ENCODE results near the gene PNN.

- TF ChIP-seq CTCF (IDR thresholded peaks at IDR 0.05), result no peak
- TF ChIP-seq NFE2L1 (CRISPR knock-in tag; IDR thresholded peaks at IDR 0.05), result no peak
- no peak for TF ChIP-seq MLX (CRISPR knock-in tag; IDR thresholded peaks at IDR 0.05)
- TF ChIP-seq CREB1 (CRISPR knock-in tag; IDR thresholded peaks at IDR 0.05), result no peak
- TF ChIP-seq ATF3 (CRISPR knock-in tag; conservative IDR thresholded peaks at IDR 0.05), result no peak
- TF ChIP-seq ZNF138 (CRISPR knock-in tag; conservative IDR thresholded peaks at IDR 0.05), result no peak
- TF ChIP-seq ATF6 (CRISPR knock-in tag; IDR thresholded peaks at IDR 0.05), result no peak
- no peak for TF ChIP-seq CREM (CRISPR knock-in tag; IDR thresholded peaks at IDR 0.05)
- TF ChIP-seq ZNF416 (CRISPR knock-in tag; IDR thresholded peaks at IDR 0.05), result no peak
- TF ChIP-seq TEAD1 (CRISPR knock-in tag; IDR thresholded peaks at IDR 0.05), result no peak
These were observed 54.1 kb downstream of the PNN start for GRCh38 chr14:39229222-39229543.

Measured in WTC11 (cell line).